HG02981 (cell line): Measurements from ENCODE around the gene FHL5.
"Not testable (repeated sequence)": the region's sequence is repeated elsewhere in the genome, so short reads cannot be mapped to it uniquely, and the experiment has no call there.

Experiments
- ATAC-seq: cut with Tn5 transposase; IDR thresholded peaks from one replicate; pipeline ENCODE4 v1.9.1; 2021; ENCODE audit warnings: mild to moderate bottlenecking, moderate library complexity; ENCODE audit not compliant: unreplicated experiment

Gene FHL5

GRCh38 chr6:96608074-96608473, 45.1 kb downstream of the FHL5 start:
- no peak for ATAC-seq

GRCh38 chr6:96610019-96610418, 47.1 kb downstream of the FHL5 start:
- ATAC-seq = peak; percentile 37

- peak; percentile 78 for ATAC-seq
These were observed 48.5 kb downstream of the FHL5 start for GRCh38 chr6:96611342-96611991.

- ATAC-seq = no peak
These were observed 50.5 kb downstream of the FHL5 start for GRCh38 chr6:96613291-96613999.

GRCh38 chr6:96620851-96621250, 57.9 kb downstream of the FHL5 start:
- ATAC-seq = no peak

- no peak for ATAC-seq
These were observed 59.1 kb downstream of the FHL5 start for GRCh38 chr6:96621983-96622382.

GRCh38 chr6:96624957-96625356, 62.0 kb downstream of the FHL5 start:
- ATAC-seq = peak; percentile 40

GRCh38 chr6:96626759-96627364, 63.9 kb downstream of the FHL5 start:
- ATAC-seq = peak; percentile 96

- no peak for ATAC-seq
These were observed 68.3 kb downstream of the FHL5 start for GRCh38 chr6:96631248-96631647.

- ATAC-seq = not testable (repeated sequence)
These were observed 75.1 kb downstream of the FHL5 start for GRCh38 chr6:96637979-96638378.

- ATAC-seq = no peak
These were observed 82.2 kb downstream of the FHL5 start for GRCh38 chr6:96645106-96645505.

- ATAC-seq = no peak
These were observed 87.0 kb downstream of the FHL5 start for GRCh38 chr6:96649926-96650325.

- ATAC-seq = peak; percentile 67
These were observed 88.9 kb downstream of the FHL5 start for GRCh38 chr6:96651816-96652215.

- no peak for ATAC-seq
These were observed 89.6 kb downstream of the FHL5 start for GRCh38 chr6:96652552-96652951.

- ATAC-seq = no peak
These were observed 90.3 kb downstream of the FHL5 start for GRCh38 chr6:96653181-96653580.

- ATAC-seq = no peak
These were observed 93.6 kb downstream of the FHL5 start for GRCh38 chr6:96656567-96656966.

GRCh38 chr6:96657344-96657743, 94.4 kb downstream of the FHL5 start:
- no peak for ATAC-seq

- ATAC-seq = no peak
These were observed 96.3 kb downstream of the FHL5 start for GRCh38 chr6:96659084-96659845.
